NOMO-1 treated with DMSO at 0.1 percent for 48 hours (cell line): ENCODE data around the gene PLA2G4B.

Experiments
- DNase-seq: peaks from one replicate; lab custom pipeline; 2025; ENCODE audit not compliant: unreplicated experiment; lab: John Stamatoyannopoulos, UW

PLA2G4B gene

DNA sequence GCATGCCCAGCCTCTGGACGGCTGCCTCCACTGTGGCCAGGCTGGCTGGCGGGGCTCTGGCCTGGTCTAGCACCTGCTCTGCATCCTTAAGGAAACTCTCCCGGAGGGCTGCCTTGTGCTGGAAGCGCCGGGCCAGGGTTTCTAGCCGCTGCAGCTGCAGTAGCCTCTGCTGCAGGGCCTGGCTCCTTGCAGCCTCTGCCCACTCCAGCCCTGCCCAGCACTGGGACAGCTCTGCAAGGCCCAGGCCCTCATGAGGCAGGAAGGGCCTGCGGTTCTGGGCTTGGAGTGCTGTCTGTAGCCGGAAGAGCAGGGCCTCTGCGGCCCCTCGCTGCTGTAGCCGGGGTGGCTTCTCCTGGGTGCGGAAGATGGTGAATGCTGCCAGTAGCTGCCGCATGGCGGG is 47.2 kb downstream of the PLA2G4B start:
- DNase-seq = no peak

DNA sequence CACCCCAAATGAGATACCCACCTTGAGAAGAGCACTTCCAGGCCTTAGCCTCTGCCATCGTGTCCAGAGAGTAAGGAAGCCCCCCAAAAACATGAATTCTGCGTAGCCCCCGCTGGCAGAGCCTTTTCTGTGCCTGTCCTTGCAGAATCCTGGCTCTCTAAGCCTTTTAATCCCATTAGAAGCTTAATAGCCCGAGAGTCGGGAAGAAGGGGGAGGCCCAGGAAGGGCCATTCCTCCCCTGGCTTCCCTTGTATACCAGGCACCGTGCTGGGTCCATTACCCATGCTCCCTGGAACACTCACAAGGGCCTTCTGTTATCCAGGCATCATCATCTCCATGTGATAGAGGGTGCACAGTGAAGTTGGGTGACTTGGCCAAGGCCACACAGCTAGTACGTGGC is 48.1 kb downstream of the PLA2G4B start:
- DNase-seq = no peak

DNA sequence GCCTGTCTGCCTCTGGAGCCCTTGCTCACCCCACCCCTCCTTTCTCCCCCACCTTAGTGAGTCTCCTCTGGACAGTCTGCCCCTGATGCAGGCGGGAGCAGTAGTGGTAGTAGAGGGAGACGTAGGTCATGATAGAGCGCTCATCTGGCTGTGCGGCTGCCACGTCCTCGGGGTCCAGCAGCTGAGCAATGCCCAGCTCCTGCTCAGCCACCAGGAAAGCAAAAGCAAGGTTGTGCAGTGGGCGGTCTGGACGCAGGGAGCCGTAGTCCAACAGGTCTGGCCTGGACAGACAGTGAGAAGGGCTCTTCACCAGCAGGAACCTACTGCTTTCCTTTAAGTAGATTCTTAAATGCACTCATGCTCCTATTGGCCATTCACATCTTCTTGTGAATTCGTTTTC is 48.5 kb downstream of the PLA2G4B start:
- DNase-seq = no peak

DNA sequence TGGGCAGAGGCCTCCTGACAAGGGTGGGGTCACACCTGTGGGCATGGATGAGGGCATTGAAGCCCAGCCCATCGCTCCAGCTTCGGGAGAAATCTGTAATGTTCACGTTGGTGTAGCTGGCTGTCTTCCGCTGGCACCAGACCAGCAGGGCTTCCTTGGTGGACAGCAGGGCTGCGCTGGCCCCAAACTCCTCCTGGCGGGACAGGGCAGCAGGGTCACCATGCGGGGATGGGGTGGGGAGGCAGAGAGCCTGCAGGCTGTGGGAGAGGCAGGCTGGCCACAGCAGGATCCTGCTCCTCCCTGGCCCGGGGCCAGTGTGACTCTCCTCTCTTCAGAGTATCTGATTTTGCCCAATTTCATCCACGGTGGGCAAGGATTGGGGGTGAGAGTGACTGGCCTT is 49.2 kb downstream of the PLA2G4B start:
- no peak for DNase-seq

DNA sequence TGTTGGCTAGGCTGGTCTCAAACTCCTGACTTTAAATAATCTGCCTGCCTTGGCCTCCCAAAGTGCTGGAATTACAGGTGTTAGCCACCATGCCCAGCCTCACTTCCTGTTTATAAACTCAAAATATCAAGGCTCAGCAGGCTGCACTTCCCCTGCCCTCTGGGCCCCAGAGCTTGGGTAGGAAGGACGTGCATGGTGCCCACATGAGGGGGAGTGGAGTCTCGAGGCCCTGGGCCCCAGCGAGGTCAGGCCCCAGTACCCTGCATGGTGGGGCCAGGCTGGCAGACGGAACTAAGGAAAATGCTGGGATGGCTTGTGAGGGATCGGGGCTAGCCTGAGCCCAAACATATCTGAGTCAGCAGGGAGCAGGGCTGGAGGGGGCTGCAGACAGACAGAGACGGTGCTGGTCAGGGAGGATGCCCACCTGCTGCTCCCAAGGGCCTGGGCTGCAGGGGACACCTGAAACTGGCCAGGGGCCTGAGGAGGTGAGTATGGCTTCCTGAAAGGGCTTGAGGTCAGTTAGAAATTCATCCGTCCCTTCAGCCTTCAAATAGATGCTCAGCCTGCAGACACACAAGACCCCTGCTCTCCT is 50.1 kb downstream of the PLA2G4B start:
- no peak for DNase-seq

DNA sequence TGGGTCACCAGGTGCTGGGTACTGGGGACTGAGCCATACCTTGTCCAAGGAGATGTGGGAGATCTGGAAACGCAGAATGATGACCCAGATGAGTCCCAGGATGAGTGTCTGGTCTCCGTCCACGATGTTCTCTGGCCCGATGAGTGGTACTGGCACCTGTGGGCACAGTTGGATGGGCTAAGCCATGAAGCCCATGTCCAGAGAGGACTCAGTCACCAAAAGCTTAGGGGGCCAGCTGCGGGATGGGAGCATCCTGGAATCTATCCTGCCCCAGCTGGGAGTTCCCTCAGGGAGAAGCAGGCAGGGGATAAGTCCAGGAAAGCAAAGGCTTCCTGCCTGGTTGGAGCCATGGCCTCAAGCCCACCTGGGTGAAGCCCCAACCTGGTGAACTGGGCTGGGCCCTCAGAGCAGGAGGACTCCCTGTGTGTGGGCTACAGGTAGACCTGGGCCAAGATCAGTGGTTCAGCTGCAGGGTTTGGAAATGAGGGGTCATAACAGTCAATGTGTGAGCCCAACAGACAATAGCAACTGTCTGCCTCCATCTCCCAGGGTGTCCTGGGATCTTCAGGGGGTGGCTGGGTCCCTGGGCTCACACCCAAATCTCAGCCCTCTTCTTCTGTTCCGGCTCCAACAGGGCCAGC is 51.5 kb downstream of the PLA2G4B start:
- no peak for DNase-seq

DNA sequence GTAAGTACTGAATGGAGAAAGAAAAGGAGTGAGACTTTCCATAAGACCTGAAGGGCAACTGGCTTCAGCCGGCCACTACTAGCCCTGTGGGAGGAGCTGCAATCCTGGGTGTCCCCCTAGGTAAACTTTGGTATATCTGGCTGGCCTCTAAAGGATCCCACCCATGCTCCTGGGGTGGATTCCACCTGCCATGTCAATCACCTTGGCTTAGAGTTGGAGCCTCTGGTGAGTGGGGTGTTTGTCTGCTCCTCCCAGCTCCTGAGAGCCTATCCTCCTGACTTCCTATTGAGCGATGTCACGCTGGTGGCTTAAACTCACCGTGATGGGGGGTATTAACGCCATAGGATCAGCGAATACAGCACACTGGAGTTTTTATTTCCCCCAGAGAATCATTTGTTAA is 52.6 kb downstream of the PLA2G4B start:
- no peak for DNase-seq

DNA sequence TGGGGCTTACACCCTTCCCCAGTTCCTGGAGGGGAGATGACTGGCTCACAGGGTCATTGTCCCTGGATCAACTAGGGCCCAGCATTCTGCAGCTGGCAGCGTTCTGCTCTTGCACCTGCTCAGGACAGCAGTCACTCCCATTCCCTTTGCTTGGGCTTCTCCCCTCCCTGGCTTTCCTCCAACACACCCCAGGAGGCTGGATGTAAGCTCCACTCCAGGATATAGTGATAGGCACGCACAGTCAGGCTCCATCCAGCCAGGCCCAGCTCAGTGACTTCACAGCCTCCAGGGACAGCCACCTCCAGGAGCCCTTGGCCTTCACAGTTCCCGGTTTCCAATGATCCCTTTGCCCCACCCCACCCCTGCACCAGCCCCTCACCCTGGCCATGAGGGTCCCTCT is 53.3 kb downstream of the PLA2G4B start:
- DNase-seq = no peak

DNA sequence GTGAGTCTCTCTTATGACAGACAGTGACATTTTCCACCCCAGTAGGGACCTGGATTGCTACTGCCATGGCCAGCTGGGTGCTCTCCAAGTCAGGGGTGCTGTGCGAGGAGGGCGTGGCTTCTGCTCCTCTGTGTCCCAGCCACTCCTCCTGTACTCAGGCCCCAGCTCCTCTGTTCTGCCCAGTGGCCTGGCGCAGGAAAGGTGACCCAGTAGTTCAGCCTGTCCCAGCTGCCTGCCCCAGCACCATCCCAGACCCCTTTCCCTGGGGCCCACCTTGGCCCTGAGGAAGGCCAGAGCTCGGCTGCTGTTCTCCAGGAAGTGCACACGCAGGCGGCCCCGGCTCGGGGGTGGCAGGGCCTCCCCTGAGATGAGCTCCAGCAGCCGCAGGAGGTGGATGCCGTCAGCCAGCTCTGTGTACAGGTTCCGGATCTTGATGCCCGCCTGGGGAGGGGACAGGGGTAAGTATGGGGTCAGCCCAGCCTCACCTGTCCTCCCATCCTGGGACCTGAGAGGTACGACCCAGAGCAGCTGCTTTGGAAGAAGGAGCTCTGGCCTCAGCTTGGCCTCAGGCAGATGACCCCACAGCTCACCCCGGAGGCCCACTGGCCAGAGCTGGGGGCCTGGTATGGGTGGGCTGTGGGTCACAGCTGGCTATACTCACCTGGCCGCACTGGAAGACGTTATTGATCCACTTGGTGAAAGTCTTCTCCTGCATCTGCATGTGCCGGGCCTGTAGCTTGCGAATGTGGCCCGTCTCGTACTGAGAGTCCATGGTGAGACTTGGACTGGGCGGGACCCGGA is 54.2 kb downstream of the PLA2G4B start:
- DNase-seq = no peak

DNA sequence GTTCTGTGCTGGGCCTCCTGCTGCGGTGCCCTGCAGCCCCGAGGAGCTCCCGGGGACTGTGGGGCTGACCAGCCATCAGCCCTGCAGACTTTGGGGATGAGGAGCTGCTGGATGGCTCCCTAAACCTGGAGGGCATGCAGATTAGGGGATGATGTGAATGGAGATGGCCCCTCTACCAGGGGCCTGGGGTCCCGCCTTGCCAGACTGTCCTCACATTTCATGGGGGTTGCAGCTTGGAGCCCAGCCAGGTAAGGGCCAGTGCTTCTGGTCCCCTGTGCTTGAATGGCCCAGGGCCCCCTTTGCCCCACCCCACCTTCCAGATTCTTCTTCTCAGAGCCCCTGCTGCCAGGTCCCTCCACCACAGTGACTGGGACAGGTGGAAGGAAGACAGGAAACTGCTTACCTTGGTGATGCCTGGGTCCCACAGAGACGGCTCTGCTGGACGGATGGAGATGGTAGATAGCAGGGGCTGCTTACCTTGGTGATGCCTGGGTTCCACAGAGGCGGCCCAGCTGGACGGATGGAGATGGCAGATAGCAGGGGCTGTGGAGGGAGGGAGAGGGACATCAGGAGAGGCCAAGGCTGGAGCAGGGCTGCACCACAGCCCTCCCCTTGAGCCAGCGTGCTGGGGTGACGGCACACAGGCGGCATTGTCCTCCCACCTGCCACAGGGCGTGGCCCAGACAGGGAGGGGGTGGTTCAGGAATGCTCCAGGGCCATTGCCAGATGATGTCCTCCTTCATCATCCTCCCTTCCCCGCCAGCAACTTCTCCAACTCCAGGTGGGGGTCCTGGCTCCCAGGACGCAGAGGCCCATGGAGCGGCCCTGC is 55.0 kb downstream of the PLA2G4B start, which contains the start of gene SPTBN5:
Gene SPTBN5, minus strand, starts transcription at position 632 of the 829 bp plus-strand sequence. Its CDS starts 556 bp downstream, at position 76.
- DNase-seq = no peak

DNA sequence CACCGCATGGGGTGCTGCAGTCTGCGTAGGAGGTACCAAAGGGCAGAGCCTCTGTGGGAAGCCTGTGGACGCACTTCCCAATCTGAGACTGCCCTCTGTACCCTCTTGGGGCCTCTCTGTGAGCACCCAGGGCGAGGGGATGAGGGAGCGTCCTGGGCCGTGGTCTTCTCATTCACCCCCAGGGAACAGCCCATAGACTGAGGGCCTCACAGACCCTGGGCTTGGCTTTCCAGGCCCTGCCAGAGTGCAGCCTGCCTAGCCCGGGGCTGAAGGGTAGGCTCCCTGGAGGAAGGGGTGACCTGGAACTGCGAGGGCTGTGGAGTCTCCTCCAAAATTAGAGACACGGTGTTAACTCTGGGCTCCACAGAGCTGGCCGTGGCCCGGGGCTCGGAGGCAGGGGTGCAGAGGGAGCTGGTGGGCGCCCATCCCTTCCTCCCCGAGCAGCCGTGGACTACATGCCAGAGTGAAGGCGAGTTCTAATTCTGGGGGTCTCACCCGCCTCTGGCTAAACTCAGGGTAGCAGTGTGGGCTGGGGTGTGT is 55.7 kb downstream of the PLA2G4B start:
- no peak for DNase-seq

DNA sequence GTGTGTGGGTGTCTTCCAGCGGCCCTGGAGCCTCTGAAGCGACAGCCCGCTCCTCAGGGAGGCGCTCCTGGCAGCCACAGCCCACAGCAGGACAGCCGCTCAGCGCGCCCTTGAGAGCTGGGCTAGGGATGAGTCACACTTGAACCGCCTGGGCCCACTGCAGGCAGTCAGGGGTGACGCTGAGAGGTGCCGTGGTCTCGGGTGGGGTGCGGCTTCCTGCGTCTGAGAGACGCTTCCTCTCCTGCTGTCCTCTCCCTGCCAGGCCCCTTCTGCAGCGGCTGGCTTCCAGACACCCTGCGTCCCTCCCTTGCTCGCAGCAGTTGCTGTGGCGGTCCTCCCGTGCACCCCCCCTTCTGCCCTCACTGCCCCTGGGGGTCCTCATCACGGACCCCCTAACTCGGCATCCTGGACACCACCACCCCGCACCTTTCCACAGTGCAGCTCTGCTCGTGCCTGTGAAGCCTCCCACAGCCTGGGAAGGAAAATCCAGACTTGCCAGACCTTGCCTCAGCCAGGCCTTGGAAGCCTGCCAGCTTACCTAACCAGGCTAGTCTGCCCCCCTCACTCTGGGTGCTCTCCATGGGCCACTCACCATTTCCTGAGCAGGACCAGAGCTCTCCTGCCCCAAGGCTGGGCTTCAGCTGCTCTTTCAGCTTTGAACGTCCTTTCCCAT is 56.3 kb downstream of the PLA2G4B start:
- peak; percentile 72 for DNase-seq

DNA sequence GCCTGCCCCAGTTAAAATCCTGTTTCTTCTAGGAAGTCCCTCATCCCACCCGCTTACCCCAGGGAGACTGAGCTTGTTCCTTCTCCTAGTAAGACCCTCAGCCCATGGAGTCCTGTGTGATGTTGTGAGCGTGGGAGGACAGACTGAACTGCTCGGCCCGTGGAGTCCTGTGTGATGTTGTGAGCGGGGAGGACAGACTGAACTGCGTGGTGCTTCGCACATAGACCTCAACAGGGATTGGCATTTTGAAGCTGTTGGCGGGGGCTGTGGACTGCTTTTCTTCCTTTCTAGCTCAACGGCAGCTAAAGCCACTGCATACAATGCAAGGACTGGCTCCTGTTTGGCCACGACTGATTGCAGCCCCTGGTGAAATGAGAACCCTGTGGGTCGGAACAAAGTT is 56.8 kb downstream of the PLA2G4B start:
- no peak for DNase-seq

DNA sequence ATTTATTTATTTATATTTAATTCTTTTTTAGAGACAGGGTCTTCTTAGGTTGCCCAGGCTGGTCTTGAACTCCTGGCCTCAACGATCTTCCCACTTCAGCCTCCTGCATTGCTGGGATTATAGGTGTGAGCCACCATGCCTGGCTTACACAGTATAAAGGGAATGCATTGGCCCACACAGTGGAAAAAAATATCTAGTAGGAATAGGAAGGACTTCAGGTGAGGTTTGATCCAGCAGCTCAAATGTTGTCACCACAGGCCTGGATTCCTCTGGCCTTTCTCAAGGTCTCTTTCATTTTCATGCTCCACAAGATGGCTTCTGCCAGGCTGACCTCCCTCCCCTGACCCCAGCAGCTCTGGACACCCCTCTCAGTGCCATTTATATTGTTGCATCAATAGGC is 57.3 kb downstream of the PLA2G4B start:
- no peak for DNase-seq

DNA sequence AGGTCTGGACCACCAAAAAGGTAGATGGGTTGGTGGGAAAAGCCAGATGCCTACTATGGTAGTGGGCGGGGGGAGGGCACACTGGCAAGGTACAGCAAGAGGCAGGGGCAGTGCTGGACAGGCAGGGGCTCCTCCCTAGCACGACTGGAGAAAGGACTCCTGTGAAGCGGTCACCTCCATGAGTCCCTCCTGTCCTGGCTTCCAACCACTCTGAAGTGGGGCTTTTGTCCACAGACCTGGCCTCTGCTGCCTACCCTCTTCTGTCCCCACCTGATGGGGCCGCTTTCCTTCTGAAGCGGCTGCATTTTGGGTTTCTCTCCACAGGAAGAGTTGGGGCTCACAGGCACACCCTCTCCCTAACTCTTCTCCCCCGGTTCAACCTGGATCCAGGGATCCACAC is 57.9 kb downstream of the PLA2G4B start:
- no peak for DNase-seq

DNA sequence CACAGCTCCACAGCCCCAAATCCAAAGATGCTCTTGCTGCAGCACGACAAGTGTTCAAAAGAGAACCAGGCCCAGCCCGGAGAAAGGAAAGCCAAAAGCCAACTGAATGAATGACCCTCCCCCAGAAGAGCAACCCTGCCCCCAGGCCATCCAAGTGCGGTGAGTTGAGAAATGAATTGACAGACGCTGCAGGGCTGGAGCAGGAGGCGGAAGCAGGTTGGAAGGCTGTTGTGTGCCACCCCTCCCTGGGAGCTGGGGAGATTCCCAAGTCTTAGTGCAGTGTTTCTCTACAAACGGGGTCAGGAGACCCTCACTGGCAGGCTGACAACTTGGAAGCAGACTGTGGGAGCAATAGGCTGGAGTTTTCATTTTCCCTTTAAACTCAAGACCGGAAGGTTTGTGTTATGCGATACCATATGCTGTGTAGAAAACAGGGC is 58.7 kb downstream of the PLA2G4B start:
- DNase-seq = no peak
